GM12878 (cell line): ENCODE measurements around the gene CLPTM1L. TPM values are rescaled to one million over a fixed set of nuclear protein-coding genes. Genes with fewer than 3 reads are reported as not detected.

Source experiments
- ATAC-seq: fragments of 200-7000 bp; cut with Tn5 transposase; 3 replicates; pipeline ENCODE4 v1.9.1; 2020; ENCODE audit warnings: mild to moderate bottlenecking, moderate library complexity
- BruUV-seq: library from RNA; stranded (reverse); fragments of 400-500 nt; replicated peaks from 2 replicates; lab custom pipeline; 2021; lab: Mats Ljungman, UMichigan
- CTCF ChIA-PET: fragments of 300-600 bp; sonication (Branson Sonifier 250); formaldehyde crosslinking; extraction: SDS; loops from one replicate; lab custom pipeline; 2021; ENCODE audit warnings: inconsistent platforms; lab: Yijun Ruan, JAX
- POLR2A ChIA-PET: fragments of 350-600 bp; formaldehyde crosslinking; extraction: SDS; loops from one replicate; lab custom pipeline; 2021; ENCODE audit warnings: inconsistent platforms; lab: Charles Lee
- RAD21 ChIA-PET: fragments of 300-600 bp; sonication (Branson Sonifier 250); formaldehyde crosslinking; loops from one replicate; lab custom pipeline; 2023; ENCODE audit warnings: antibody characterized with exemption; ENCODE audit not compliant: unreplicated experiment; lab: Charles Lee
- SMC1A ChIA-PET: fragments of 300-600 bp; sonication (Branson Sonifier 250); formaldehyde crosslinking; loops from one replicate; lab custom pipeline; 2023; ENCODE audit not compliant: unreplicated experiment, uncharacterized antibody; lab: Charles Lee
- DNase-seq: peaks from one replicate; pipeline ENCODE4 v3.0.0-alpha.2; 2011; ENCODE audit warnings: low read depth, low spot score
- FAIRE-seq: peaks from 3 replicates; lab custom pipeline; 2011; peaks lifted over from hg19 to GRCh38; lab: Jason Lieb, UNC
- H2AFZ ChIP-seq: 2 replicates; pipeline ENCODE4 v1.6.0; 2011; ENCODE audit warnings: low read depth, low read length, control low read depth; ENCODE audit not compliant: control insufficient read depth
- H3K27ac ChIP-seq: 2 replicates; pipeline ENCODE4 v1.5.1; 2011; ENCODE audit warnings: control low read depth; ENCODE audit not compliant: control insufficient read depth, insufficient read depth
- H3K27me3 ChIP-seq, 2 experiments: replicated peaks in 1 of 2; 2 replicates each; pipeline versions ENCODE4 v1.6.0 to v1.6.1; 2011; ENCODE audit warnings: low read length in 1 of 2; ENCODE audit not compliant: control insufficient read depth in 2 of 2, insufficient read depth in 2 of 2
- H3K36me3 ChIP-seq, 2 experiments: 2 replicates each; pipeline ENCODE4 v1.5.1; 2011; ENCODE audit warnings: low read length in 1 of 2; ENCODE audit not compliant: control insufficient read depth in 2 of 2, insufficient read depth in 2 of 2
- H3K4me1 ChIP-seq: 2 replicates; pipeline ENCODE4 v1.6.1; 2011; ENCODE audit warnings: mild to moderate bottlenecking, low read length, moderate library complexity, mixed read lengths; ENCODE audit not compliant: control insufficient read depth, insufficient read depth
- H3K4me2 ChIP-seq: 2 replicates; pipeline ENCODE4 v1.6.0; 2011; ENCODE audit warnings: control low read depth; ENCODE audit not compliant: control insufficient read depth, insufficient read depth
- H3K4me3 ChIP-seq: fragments of 200-600 bp; sonication (generic); 2 replicates; pipeline ENCODE4 v1.5.1; 2016
- H3K79me2 ChIP-seq: 2 replicates; pipeline ENCODE4 v1.6.0; 2011; ENCODE audit warnings: low read length; ENCODE audit not compliant: control insufficient read depth, insufficient read depth
- H3K9ac ChIP-seq: 2 replicates; pipeline ENCODE4 v1.8.0; 2011; ENCODE audit warnings: low read length, control low read depth, mixed read lengths; ENCODE audit not compliant: control insufficient read depth, insufficient read depth
- H3K9me3 ChIP-seq: replicated peaks from 3 replicates; pipeline ENCODE4 v1.5.1; 2011; ENCODE audit warnings: mild to moderate bottlenecking, low read length; ENCODE audit not compliant: control insufficient read depth, insufficient read depth
- H4K20me1 ChIP-seq: 2 replicates; pipeline ENCODE4 v1.6.0; 2011; ENCODE audit not compliant: control insufficient read depth, insufficient read depth
- FOXM1 ChIP-seq: IDR thresholded peaks from 2 replicates; pipeline ENCODE4 v1.6.1; 2012; ENCODE audit warnings: low read depth, mild to moderate bottlenecking, inconsistent platforms, low read length, moderate library complexity
- NFIC ChIP-seq: IDR thresholded peaks from 2 replicates; pipeline ENCODE4 v1.6.1; 2012; ENCODE audit warnings: low read depth, mild to moderate bottlenecking, inconsistent platforms, low read length, moderate library complexity
- RAD21 ChIP-seq: IDR thresholded peaks from 2 replicates; pipeline ENCODE4 v1.6.1; 2011; ENCODE audit warnings: mild to moderate bottlenecking, low read depth, low read length, moderate library complexity; ENCODE audit not compliant: insufficient read depth
- RELA ChIP-seq: fragments of 450-650 bp; IDR thresholded peaks from 2 replicates; pipeline ENCODE4 v1.8.0; 2014; ENCODE audit warnings: borderline replicate concordance; ENCODE audit not compliant: partially characterized antibody
- SP1 ChIP-seq: IDR thresholded peaks from one replicate; pipeline ENCODE4 v1.6.1; 2011; ENCODE audit warnings: low read depth, low read length
- SPI1 ChIP-seq: IDR thresholded peaks from 2 replicates; pipeline ENCODE4 v1.6.1; 2011; ENCODE audit warnings: low read depth, mild to moderate bottlenecking, low read length, moderate library complexity, borderline replicate concordance; ENCODE audit not compliant: insufficient read depth
- ZNF217 ChIP-seq: fragments of 450-650 bp; IDR thresholded peaks from 2 replicates; pipeline ENCODE4 v1.6.1; 2017; ENCODE audit warnings: antibody characterized with exemption, mild to moderate bottlenecking
- WGBS: methylation state at CpG from one replicate; pipeline ENCODE4 v1.1.6; 2016; ENCODE audit warnings: low lambda C conversion rate; ENCODE audit not compliant: insufficient replicate concordance, insufficient coverage; ENCODE audit errors: missing lambda C conversion rate; 5-methylcytosine and 5-hydroxymethylcytosine counted together
- in situ Hi-C: fragments of 300-500 bp; cut with MboI; formaldehyde crosslinking; loops from 9 replicates; pipeline ENCODE4 v1.14.3; 2018; ENCODE audit warnings: mixed read lengths
- intact Hi-C: fragments of 100-400 bp; cut with micrococcal nuclease; formaldehyde crosslinking; loops from one replicate; pipeline ENCODE4 v1.14.2; 2022; ENCODE audit not compliant: unreplicated experiment
- polyA plus RNA-seq, 11 experiments: library from polyadenylated mRNA; depleted of rRNA in 4 of 11; unstranded in 6 of 11; stranded (reverse) in 5 of 11; fragments of >200 nt; fragmentation: Nextera tagmentation in 4 of 11; fragmentation: Illumina TruSeq in 1 of 11; extraction: Ambion mirVana in 4 of 11; extraction: Trizol in 1 of 11; gene quantifications; 1 replicate in 1 of 11; 2 replicates in 10 of 11; pipeline versions ENCODE4 v1.2.1 to v1.2.3, GENCODE V29; 2011 to 2016; ENCODE audit warnings: inconsistent platforms in 2 of 11, missing spikeins in 2 of 11, low read depth in 1 of 11
- total RNA-seq, 4 experiments: library from RNA; depleted of rRNA in 3 of 4; stranded (reverse); fragments of >200 nt in 3 of 4; fragmentation: Illumina TruSeq in 1 of 4; extraction: Trizol in 1 of 4; gene quantifications; 2 replicates each; pipeline versions ENCODE4 v1.2.1 to v1.2.3, GENCODE V29; 2013 to 2021
- TF ChIP-seq, protein P1 (sequence below): IDR thresholded peaks from 2 replicates; pipeline ENCODE4 v1.6.1; 2012; ENCODE audit warnings: low read depth, low read length, improper control_type of control experiment
- TF ChIP-seq, protein P2 (sequence below): fragments of 450-650 bp; IDR thresholded peaks from 2 replicates; pipeline ENCODE4 v1.6.1; 2017; ENCODE audit warnings: low read depth, mild to moderate bottlenecking, moderate library complexity
- TF ChIP-seq, protein P3 (sequence below): fragments of 450-650 bp; IDR thresholded peaks from 2 replicates; pipeline ENCODE4 v1.6.1; 2016; ENCODE audit warnings: mild to moderate bottlenecking, moderate library complexity, borderline replicate concordance

CLPTM1L gene
- total and polyA plus RNA-seq, 10 of the 15 experiments (the other 5 are each of a cell fraction or from before 2014, with no cell fraction given), result 2.9 to 278 (median 135) TPM

DNA sequence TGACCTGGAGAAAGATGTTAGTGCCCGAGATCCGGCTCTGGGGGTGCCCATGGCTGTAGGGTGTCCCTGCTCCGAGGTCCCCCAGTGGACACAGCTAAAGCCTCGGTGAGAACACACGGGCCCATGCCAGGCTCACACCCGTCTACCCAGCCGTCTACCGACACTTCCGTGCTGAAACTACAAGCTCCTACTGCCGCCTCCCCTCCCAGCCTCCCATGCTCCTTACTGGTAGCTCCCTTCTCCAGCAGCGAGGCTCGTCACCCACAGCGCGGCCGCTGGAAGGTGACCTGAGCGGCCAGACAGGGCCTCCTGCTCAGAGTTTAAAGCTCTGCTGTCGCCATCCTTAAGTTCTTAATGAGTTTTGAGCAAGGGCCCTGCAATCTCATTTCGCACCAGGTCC, 33.2 kb upstream of the CLPTM1L start:
- ChIA-PET POLR2A (no interaction called here), CTCF (no interaction called here), RAD21 (no interaction called here), SMC1A (no interaction called here)
- intact Hi-C loops, result no loop called here
- no peaks in the 10 kb centered on the region; the same call in 1 of the 2 replicates for H4K20me1 ChIP-seq
- no peaks in the 10 kb centered on the region for H3K36me3 ChIP-seq
- no peak overlapping the region for H3K4me3 ChIP-seq
- H3K27me3 ChIP-seq, result peaks cover 1 to 2% of the 10 kb centered on the region in 2 experiments; a peak in 2 of 4 replicates
- in situ Hi-C loops, result no loop called here
- DNase-seq, result no peak
- H3K9ac ChIP-seq, result no peak overlapping the region
- WGBS, result 68% methylated on average over 17 of the region's 18 CpGs
- no peak for FAIRE-seq
- H3K79me2 ChIP-seq, result no peaks in the 10 kb centered on the region
- no peaks in the 10 kb centered on the region for H3K4me1 ChIP-seq
- no peak overlapping the region for H2AFZ ChIP-seq
- ATAC-seq, result no peak
- no peak overlapping the region for H3K27ac ChIP-seq
- no TSS peak for BruUV-seq
- TF ChIP-seq RAD21 (no peak), SP1 (no peak), NFIC (no peak), FOXM1 (no peak), RELA (no peak), SPI1 (no peak), ZNF217 (no peak)
- TF ChIP-seq, protein P1, sequence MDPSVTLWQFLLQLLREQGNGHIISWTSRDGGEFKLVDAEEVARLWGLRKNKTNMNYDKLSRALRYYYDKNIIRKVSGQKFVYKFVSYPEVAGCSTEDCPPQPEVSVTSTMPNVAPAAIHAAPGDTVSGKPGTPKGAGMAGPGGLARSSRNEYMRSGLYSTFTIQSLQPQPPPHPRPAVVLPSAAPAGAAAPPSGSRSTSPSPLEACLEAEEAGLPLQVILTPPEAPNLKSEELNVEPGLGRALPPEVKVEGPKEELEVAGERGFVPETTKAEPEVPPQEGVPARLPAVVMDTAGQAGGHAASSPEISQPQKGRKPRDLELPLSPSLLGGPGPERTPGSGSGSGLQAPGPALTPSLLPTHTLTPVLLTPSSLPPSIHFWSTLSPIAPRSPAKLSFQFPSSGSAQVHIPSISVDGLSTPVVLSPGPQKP, result no peak
- TF ChIP-seq, protein P2, sequence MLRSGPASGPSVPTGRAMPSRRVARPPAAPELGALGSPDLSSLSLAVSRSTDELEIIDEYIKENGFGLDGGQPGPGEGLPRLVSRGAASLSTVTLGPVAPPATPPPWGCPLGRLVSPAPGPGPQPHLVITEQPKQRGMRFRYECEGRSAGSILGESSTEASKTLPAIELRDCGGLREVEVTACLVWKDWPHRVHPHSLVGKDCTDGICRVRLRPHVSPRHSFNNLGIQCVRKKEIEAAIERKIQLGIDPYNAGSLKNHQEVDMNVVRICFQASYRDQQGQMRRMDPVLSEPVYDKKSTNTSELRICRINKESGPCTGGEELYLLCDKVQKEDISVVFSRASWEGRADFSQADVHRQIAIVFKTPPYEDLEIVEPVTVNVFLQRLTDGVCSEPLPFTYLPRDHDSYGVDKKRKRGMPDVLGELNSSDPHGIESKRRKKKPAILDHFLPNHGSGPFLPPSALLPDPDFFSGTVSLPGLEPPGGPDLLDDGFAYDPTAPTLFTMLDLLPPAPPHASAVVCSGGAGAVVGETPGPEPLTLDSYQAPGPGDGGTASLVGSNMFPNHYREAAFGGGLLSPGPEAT, result no peak
- TF ChIP-seq, protein P3, sequence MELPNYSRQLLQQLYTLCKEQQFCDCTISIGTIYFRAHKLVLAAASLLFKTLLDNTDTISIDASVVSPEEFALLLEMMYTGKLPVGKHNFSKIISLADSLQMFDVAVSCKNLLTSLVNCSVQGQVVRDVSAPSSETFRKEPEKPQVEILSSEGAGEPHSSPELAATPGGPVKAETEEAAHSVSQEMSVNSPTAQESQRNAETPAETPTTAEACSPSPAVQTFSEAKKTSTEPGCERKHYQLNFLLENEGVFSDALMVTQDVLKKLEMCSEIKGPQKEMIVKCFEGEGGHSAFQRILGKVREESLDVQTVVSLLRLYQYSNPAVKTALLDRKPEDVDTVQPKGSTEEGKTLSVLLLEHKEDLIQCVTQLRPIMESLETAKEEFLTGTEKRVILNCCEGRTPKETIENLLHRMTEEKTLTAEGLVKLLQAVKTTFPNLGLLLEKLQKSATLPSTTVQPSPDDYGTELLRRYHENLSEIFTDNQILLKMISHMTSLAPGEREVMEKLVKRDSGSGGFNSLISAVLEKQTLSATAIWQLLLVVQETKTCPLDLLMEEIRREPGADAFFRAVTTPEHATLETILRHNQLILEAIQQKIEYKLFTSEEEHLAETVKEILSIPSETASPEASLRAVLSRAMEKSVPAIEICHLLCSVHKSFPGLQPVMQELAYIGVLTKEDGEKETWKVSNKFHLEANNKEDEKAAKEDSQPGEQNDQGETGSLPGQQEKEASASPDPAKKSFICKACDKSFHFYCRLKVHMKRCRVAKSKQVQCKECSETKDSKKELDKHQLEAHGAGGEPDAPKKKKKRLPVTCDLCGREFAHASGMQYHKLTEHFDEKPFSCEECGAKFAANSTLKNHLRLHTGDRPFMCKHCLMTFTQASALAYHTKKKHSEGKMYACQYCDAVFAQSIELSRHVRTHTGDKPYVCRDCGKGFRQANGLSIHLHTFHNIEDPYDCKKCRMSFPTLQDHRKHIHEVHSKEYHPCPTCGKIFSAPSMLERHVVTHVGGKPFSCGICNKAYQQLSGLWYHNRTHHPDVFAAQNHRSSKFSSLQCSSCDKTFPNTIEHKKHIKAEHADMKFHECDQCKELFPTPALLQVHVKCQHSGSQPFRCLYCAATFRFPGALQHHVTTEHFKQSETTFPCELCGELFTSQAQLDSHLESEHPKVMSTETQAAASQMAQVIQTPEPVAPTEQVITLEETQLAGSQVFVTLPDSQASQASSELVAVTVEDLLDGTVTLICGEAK, result no peak
- no peak overlapping the region for H3K4me2 ChIP-seq
- H3K9me3 ChIP-seq, result peaks cover 1% of the 10 kb centered on the region; the same call in 1 of the 3 replicates
